Measurements from ENCODE around the gene KY. TPM values are rescaled to one million over a fixed set of nuclear protein-coding genes. Genes with fewer than 3 reads are reported as not detected.
A peak's percentile ranks its signal among the peaks of the same experiment; 100 is the strongest.

KY gene
- total RNA-seq, 1 experiment from 2014 or later: 0.07 TPM

DNA sequence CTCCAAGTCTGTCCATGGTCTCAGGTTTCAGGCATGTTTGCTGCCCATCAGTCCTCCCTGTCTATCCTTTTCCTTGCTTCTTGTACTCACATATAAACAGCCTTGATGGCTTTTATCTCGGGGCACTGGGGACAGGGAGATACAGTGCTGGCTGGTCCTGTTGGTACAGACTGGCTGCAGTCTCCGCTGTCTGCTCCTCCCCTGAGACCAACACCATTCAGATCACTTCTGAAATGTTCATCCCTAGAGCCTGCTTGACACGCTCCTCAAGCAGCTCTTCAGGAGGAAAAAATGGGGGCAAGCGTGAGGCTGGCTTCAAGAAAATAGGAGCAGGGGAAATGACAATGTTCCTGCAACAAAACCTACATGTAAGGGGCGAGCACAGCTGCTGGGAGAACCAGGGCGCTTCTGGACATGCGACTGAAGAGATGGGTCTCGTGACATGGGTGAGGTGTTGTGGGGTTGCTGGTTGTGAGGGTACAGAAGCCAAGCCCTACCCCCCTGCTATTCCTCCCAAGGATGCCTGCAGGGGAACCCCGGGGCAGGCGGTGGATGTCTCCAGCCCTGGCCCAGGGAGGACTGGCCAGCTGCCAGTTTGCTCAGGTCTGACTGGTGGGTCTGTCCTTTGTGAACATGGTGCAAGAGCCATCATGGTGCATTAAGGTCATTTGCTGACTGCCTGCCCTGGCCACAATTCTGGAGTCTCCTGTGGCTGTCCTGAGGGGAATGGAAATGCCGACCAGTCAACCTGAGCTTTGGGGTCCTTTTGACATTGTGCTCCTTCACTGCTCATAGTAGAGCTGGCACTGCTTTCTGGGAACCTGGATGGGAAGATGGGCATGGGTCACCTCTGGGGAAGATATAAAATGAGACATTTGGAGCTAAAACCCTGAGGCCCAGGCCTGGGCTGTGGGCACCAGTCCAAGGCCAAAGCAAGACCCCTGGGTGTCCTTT lies 40.1 kb downstream of the KY start:
- no peaks in the 10 kb centered on the region for H3K36me3 ChIP-seq (replicated peaks; ENCODE audit: control insufficient read depth, insufficient read depth, low read length)
- no peaks in the 10 kb centered on the region; the same call in 1 of the 2 replicates for H3K27me3 ChIP-seq (ENCODE audit: control insufficient read depth, insufficient read depth, low read length)
- DNase-seq: peak; percentile 27
- H3K4me3 ChIP-seq (ENCODE audit: insufficient read depth, low read depth, low read length): no peak overlapping the region

DNA sequence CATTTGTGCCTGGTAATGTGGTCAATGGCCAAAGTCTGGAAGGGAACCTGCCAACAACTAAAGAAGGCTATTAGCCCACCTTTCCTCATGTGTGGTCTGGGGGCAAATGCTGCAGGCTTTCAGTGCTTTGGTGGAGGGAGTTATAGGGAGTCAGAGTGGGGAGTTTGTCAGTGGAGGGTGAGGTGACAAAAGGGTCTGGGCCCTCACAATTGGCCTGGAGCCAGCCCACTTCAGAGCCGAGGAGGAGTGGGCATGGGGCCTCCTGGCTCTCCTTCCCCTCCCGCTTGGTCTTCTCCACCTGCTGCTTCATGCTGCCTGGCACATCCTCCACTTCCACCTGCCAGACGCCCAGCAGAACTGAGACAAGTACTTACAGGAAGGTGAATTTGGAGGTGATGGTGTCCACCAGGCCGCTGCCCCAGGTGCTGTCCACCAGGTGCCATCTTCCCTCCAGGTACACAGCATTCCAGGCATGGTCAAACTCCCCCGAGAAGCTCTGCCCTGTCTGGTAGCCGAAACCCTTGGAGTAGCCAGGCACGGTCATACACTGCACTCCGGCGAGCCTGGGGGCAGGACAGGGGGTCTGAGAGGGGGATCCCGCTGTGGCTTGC lies 40.9 kb downstream of the KY start:
- peak; percentile 12 for DNase-seq
- Histone ChIP-seq H3K4me3 (ENCODE audit: insufficient read depth, low read depth, low read length) (no peak overlapping the region), H3K36me3 (replicated peaks; ENCODE audit: control insufficient read depth, insufficient read depth, low read length) (no peaks in the 10 kb centered on the region), H3K27me3 (ENCODE audit: control insufficient read depth, insufficient read depth, low read length) (no peaks in the 10 kb centered on the region; the same call in 1 of the 2 replicates)

DNA sequence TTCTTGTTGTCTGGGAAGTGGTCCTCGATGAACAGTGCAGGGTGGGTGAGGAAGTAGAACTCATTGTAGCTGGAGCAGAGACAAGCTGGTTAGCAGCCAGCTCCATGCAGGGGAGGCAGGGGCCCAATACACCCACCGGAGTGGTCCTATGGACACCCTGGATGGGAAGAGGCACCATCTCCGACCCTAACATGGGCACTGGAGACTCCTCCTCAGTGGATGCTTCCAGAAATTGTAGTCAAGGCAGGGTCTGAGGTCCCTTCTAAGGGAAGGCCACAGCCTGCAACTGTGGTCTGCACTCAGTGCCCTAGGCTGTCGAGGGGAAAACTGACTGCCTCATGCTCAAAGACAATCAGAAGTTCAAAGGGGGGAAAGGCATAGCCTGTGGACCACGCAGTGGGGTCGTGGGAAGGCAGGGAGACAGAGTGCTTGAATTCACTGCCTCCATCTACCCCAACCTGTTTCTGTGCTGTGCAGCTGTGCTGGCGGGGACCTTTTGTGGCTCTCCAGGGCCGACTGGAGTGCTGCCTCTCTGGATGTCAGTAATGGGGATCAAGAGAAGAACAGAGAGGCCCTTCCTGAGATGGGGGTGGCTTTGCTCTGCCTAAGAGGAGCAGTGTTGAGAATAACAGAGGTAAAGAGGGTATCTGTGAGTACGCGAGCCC lies 41.9 kb downstream of the KY start:
- no peaks in the 10 kb centered on the region; the same call in 1 of the 2 replicates for H3K27me3 ChIP-seq (ENCODE audit: control insufficient read depth, insufficient read depth, low read length)
- peak; percentile 16 for DNase-seq
- H3K36me3 ChIP-seq (replicated peaks; ENCODE audit: control insufficient read depth, insufficient read depth, low read length): no peaks in the 10 kb centered on the region
- no peak overlapping the region for H3K4me3 ChIP-seq (ENCODE audit: insufficient read depth, low read depth, low read length)

DNA sequence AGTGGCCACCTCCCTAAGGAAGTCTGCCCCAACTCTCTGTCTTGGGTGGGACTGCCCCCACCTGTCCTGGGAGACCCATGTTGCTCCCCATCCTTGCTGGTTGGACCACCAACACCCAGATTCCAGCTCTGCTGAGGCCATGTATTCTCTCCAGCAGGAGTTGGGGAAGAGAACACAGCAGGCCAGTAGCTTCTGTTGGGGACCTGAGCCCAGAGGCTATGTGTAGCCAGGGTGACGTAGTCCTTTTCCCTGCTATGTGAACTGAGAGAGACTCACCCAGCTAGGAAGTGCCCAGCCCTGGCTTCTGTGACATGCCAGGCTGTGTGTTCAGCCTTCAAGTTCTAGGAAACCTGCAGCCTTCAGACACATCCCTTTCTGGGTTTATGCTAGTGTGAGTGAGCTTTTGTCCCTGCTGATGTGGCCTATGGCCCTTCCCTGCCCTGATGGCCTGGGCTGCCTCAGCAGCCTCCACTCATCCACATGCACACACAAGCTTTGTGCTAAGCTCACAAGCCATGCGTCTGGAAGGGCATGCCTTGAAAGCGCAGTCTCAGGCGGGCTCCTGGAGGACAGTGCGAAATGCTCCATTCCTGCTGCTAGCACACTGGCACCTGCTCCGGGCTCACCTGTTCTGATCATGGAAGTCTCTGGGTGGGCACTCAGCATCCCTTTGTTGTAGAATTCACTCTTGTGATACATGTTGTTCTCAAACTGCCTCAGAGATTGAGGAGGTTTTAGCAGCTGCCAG lies 42.6 kb downstream of the KY start:
- no peaks in the 10 kb centered on the region for H3K36me3 ChIP-seq (replicated peaks; ENCODE audit: control insufficient read depth, insufficient read depth, low read length)
- H3K4me3 ChIP-seq (ENCODE audit: insufficient read depth, low read depth, low read length): no peak overlapping the region
- H3K27me3 ChIP-seq (ENCODE audit: control insufficient read depth, insufficient read depth, low read length): no peaks in the 10 kb centered on the region; the same call in 1 of the 2 replicates
- no peak for DNase-seq

DNA sequence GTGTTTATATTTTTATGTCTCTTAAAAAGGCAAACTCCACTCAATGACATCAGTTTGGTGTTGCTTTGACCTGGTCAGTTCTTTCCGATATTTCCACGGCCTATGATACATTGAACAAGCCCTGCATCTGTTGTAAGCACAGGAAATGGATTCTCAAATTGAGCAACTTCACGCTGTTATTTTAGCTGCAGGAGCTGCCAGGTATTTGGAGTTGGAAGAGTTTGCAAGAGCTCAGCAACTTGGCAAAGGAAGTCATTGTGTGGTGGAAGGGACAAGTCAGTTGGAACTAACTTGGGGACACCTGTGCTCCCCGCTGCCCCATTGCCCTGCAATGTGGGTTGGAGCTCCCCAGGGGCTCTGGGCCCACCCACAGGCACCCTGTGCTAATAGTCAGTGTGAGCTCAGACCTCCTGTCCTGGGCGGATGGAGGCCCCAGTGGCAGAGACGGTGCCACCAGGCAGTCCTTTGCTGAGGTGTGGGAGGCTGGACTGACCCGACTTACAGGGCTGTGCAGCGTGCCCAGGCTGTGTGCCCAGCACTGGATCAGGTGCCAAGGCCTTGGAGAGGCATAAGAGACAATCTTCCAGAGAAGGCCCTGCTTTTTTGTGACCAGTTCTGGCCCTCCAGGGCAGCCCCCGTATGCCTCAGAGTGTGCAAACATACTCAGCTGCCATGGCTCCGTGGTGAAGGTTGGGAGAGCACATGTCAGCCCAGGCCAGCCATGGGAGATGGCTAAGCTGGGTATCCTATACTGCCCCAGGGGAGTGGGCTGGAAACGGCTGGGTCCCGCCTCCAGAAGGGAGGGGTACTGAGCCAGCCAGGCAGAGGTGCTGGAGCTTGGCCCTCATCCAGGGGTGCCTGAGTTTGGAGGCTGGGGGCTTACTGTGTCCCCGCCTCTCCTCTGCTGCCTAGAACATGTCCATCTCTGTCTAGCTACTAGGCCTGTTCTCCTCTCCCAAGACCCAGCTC lies 43.5 kb downstream of the KY start:
- Histone ChIP-seq H3K4me3 (ENCODE audit: insufficient read depth, low read depth, low read length) (no peak overlapping the region), H3K27me3 (ENCODE audit: control insufficient read depth, insufficient read depth, low read length) (no peaks in the 10 kb centered on the region; the same call in 1 of the 2 replicates), H3K36me3 (replicated peaks; ENCODE audit: control insufficient read depth, insufficient read depth, low read length) (no peaks in the 10 kb centered on the region)
- DNase-seq: no peak

DNA sequence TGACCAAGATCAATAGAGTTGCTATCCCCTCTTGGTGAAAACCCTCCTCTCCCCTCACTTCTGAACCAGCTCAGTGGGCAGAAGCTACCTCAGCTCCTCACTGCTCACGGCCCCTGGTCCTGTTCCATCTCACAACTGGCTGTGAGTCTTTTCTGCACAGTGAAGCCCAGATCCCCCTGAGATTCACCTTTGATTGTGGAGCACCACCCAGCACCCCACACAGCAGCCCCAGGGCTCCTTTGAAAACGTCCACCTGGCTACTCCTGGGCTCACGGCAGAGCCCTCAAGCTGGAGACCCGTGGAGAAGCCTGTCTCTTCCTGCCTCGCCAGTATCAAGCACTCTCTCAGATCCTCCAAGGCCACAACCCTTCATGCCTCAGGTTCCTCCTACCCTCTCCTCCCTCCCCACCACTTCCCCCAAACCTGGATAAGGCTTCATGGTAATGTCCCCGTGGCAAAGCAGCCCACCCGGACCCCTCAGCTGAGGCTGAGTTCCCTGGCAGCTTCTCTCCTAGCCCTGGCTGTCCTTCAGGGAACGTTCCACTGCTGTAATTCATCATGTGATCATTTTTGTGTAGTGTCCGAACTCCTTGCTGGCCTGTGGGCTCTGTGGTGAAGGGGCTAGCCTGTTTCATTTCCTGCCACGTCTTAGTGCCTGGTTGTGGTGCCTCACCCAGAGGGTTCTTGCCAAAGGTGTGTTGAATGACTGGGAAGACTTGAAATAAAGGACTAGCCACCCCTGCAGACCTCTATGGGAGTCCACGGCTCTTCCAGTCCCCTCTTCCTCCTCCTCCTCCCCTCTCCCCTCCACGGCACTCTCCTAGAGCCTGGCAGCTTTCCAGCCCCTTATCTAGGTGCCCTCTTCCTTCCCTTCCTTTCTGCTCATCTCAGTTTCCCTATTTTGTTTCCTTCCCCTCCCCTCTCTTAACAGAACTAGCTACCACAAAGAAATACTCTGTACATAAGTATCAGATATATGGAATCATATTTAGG lies 44.5 kb downstream of the KY start:
- Histone ChIP-seq H3K4me3 (ENCODE audit: insufficient read depth, low read depth, low read length) (no peak overlapping the region), H3K27me3 (ENCODE audit: control insufficient read depth, insufficient read depth, low read length) (no peaks in the 10 kb centered on the region; the same call in 1 of the 2 replicates), H3K36me3 (replicated peaks; ENCODE audit: control insufficient read depth, insufficient read depth, low read length) (no peaks in the 10 kb centered on the region)
- DNase-seq: no peak

DNA sequence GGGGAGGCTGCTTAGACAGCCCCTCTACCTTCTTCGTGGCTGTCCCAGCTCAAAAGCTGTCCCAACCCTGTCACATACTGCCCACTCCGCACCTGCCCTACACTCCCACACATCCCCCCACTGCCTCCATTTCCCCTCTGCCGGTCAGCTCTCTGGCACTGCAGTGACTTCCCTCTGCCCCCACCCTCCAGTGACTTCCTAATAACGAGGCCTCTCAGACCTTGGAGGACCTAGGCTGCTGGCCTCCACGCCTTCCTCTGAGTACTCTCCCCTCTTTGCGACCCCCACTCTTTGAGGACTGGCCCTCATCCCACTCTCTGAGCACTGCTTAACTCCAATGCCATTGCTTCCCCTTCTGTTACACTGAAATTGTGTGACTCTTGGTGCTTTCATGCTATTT lies 45.3 kb downstream of the KY start:
- Histone ChIP-seq H3K4me3 (ENCODE audit: insufficient read depth, low read depth, low read length) (no peak overlapping the region), H3K36me3 (replicated peaks; ENCODE audit: control insufficient read depth, insufficient read depth, low read length) (no peaks in the 10 kb centered on the region), H3K27me3 (ENCODE audit: control insufficient read depth, insufficient read depth, low read length) (no peaks in the 10 kb centered on the region; the same call in 1 of the 2 replicates)
- no peak for DNase-seq

DNA sequence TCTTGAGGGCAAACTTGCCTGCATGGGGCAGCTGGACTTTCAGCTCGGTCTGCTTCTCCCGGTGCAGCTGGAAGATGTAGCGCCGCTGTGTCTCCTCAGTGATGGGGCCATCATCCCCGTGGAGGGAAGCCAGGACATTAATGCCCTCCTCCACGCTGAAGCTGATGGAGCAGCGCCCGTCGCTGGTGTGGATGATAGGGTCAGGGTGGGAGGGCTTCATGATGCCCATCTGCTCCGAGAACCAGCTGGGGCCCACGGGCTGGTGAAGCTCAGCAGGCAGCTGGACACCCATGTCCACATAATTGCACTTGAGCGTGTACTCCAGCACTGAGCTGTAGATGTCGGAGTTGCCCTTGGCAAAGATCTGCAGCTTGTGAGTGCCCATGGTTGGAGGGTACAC lies 46.9 kb downstream of the KY start:
- Histone ChIP-seq H3K36me3 (replicated peaks; ENCODE audit: control insufficient read depth, insufficient read depth, low read length) (no peaks in the 10 kb centered on the region), H3K4me3 (ENCODE audit: insufficient read depth, low read depth, low read length) (no peak overlapping the region), H3K27me3 (ENCODE audit: control insufficient read depth, insufficient read depth, low read length) (no peaks in the 10 kb centered on the region)
- no peak for DNase-seq

DNA sequence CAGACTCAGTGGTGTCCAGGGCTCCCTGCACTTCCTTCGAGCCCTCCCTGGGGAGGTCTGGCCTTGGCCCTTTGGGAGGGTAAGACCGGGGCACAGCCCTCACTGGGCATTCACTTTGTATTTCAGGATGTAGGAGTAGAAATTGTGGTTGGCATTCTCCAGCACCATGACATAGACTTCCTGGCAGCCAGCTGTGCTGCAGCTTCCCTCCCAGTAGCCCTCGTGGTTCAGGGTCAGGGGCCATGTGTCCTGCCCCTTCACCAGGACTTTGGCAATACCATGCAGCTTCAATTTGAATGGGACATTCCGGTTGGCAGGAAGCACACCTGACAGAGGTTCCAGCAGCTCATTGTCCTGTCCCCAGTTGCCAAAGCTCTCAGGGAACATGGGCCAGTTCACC lies 47.3 kb downstream of the KY start:
- Histone ChIP-seq H3K27me3 (ENCODE audit: control insufficient read depth, insufficient read depth, low read length) (no peaks in the 10 kb centered on the region), H3K4me3 (ENCODE audit: insufficient read depth, low read depth, low read length) (no peak overlapping the region), H3K36me3 (replicated peaks; ENCODE audit: control insufficient read depth, insufficient read depth, low read length) (no peaks in the 10 kb centered on the region)
- DNase-seq: no peak

DNA sequence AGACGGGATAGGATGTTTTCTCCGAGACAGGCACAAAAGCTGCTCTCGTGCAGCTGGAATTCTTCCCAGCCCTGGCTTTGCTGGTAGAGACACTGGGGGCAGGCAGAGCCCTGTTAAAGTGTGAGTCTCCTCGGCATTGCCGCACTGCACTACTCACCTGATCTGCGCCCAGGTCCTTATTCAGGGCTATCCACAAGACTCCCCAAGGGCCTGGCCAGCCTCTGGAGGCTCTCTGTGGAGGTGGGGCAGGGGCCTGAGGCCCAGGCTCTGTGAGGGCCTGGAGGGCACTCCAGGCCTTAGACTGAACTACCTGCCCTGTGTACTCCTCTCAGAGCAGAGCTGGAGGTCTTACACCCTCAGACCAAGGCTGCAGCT lies 48.4 kb downstream of the KY start:
- no peaks in the 10 kb centered on the region for H3K27me3 ChIP-seq (ENCODE audit: control insufficient read depth, insufficient read depth, low read length)
- H3K4me3 ChIP-seq (ENCODE audit: insufficient read depth, low read depth, low read length): no peak overlapping the region
- H3K36me3 ChIP-seq (replicated peaks; ENCODE audit: control insufficient read depth, insufficient read depth, low read length): no peaks in the 10 kb centered on the region
- no peak for DNase-seq

DNA sequence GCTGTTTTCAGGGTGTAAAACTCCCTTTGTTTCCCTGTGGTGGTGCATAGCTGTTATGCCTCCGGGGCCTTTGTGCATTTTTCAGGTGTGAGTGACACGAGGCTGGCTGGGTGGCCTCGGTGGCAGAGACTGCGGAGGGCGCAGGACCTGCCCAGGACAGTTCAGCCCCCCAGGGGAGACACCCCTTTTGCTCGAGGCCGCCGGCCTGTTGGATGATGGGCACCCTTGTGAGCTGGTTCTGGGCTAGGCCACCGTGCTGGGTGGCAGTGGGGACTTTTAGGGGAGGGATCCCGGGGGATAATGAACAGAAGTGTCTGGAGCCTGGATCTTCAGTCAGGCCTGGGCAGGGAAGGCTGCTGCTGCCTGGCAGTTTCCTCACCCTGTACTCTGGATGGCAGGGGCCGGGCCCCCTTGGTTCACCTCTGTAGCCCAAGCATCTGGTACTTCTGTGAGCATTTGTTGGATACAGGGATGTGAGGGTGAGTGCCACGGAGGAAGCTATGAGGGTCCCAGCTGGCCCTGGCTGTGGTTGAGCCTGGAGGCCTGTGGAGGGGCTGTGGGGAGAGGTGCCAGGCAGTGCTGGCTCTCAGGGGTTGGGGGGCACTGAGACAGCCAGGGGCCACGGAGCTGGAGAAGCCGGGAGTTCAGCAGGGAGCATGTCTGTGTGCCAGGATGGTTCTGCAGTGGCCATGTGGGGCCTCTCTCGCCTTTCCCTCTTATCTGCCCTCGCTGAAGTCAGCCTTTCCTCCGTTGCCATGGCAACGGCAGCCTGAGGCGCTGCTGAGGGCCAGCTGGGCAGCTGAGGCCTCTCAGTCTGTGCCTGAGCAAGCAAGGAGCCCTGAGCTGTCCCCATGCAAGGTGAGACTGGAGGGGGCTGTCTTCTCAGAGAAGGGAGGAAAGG lies 49.0 kb downstream of the KY start:
- Histone ChIP-seq H3K27me3 (ENCODE audit: control insufficient read depth, insufficient read depth, low read length) (no peaks in the 10 kb centered on the region), H3K4me3 (ENCODE audit: insufficient read depth, low read depth, low read length) (no peak overlapping the region), H3K36me3 (replicated peaks; ENCODE audit: control insufficient read depth, insufficient read depth, low read length) (no peaks in the 10 kb centered on the region)
- DNase-seq: peak; percentile 94
